ENCODE results near the gene ROBO4.

ROBO4 gene

DNA sequence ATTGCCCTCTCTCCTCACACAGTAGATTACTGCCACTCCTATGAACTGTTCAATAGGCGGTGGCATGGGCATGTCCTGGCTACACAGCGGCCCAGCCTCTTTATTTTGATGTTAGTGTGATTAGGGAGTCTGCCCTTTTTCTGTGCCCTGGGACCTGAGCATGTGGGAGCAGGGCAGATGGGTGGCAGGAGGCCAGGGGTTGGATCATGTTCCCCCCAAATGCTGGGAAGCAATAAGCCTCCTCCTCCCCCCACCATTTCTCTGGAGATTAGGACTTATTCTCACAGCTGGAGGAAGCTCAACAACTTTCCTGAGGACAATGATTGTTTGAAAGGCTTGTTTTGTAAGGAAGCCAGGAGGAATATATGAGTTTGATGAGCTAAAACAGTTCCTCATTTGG, 22.2 kb upstream of the ROBO4 start:
- in situ Hi-C loops (cut with MboI; ENCODE audit: low sequenced_read_pairs): no loop called here

DNA sequence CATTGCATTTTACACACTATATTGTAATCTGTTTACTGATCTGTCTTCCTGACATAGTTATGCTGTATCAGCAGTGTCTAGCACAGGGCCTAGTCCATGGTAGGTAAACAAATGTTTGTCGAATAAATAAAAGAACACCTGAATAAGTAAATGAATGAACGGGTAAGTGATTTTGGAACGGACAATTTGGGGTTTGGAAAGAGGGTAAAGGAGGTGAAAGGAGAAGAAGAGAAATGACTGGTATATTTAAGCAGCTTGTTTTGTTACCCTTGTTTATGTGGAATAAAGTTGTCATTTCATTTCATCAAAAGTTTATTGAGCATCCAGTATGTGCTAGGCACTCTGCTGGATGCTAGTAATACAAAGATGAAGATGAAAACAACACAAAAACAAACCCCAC, 21.3 kb upstream of the ROBO4 start, which contains the start of gene HEPN1:
TSS of gene HEPN1 (plus strand) at position 301 of the 400 bp plus-strand sequence.
- in situ Hi-C loops (cut with MboI; ENCODE audit: low sequenced_read_pairs): no loop called here

DNA sequence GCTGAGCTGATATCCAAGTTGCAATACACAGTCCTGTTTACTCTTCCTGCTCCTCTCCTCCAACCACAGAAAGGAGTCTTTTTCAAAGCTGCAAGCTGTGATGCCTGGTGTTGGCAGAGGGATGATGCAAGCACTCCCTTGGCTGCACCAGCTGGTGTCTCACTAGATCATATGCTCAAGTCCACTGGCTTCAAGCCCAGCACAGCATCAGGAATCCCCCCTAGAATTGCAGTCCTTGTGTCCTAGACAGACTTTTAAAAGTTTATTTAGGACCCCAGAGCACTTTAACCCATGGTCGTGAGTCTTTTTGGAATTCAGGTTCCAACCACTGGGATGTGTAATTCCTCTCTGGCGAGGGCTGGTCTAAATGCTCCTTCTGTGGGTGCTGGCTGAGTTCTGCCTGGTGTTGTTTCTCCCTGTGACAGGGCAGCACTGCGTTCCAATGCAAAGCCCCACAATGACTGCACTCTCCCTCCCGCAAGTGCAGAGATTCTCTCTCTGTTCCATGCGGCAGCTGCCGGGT, 19.5 kb upstream of the ROBO4 start:
- in situ Hi-C loops (cut with MboI; ENCODE audit: low sequenced_read_pairs): no loop called here

GRCh38 chr11:124916370-124916710, 18.7 kb upstream of the ROBO4 start:
- in situ Hi-C loops (cut with MboI; ENCODE audit: low sequenced_read_pairs): no loop called here

DNA sequence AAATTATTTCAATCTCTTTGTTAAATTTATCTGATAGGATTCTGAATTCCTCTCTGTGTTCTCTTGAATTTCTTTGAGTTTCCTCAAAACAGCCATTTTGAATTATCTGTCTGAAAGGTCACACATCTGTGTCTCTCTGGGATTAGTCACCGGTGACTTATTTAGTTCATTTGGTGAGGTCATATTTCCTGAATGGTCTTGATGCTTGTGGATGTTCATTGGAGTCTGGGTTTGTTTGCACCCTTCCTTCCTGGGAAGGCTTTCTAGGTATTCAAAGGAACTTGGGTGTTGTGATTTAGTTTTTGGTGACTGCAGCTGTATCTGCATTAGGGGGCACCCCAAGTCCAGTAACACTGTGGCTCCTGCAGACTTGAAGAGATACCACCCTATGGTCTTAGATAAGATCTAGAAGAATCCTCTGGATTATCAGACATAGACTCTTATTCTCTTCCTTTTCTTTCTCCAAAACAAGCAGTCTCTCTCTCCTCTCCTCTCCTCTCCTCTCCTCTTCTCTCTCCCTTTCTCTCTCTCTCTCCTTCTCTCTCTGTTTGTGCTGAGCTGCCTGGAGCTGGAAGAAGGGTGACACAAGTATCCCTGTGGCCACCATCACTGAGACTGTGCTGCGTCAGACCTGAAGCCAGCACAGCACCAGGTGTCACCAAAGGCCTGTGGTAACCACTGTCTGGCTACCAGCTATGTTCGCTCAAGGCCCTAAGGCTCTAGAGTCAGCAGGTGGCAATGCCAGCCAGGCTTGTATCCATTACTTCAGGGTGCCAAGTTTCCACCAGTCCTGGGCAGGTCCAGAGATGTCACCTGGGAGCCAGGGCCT, 18.1 kb upstream of the ROBO4 start:
- in situ Hi-C loops (cut with MboI; ENCODE audit: low sequenced_read_pairs): no loop called here

DNA sequence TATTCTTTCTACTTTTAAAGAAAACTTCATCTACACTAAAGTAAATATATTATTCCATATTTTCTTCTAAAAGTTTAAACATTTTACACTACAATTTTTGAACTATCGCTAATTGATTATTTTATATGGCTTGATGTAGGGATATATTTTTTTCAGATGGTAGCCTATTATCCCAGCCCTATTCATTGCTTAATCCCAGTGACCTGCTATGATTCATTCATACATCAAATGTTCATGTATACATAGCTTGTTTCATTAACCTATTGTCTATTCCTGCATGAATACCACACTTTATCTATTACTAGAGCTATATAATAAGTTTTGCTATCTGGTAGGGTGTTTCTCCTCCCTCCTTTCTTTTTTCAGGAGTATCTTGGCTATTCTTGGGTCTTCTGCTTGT, 5.0 kb upstream of the ROBO4 start:
- in situ Hi-C loops (cut with MboI; ENCODE audit: low sequenced_read_pairs): no loop called here

- in situ Hi-C loops (cut with MboI; ENCODE audit: low sequenced_read_pairs): no loop called here
Measured at GRCh38 chr11:124900464-124900863, 2.8 kb upstream of the ROBO4 start.

- in situ Hi-C loops (cut with MboI; ENCODE audit: low sequenced_read_pairs): no loop called here
Measured at GRCh38 chr11:124899383-124900145, 1.9 kb upstream of the ROBO4 start.

GRCh38 chr11:124898711-124899110, 1.0 kb upstream of the ROBO4 start:
- in situ Hi-C loops (cut with MboI; ENCODE audit: low sequenced_read_pairs): no loop called here

- in situ Hi-C loops (cut with MboI; ENCODE audit: low sequenced_read_pairs): no loop called here
Measured at GRCh38 chr11:124898263-124898680, 607 bp upstream of the ROBO4 start.

- in situ Hi-C loops (cut with MboI; ENCODE audit: low sequenced_read_pairs): no loop called here
Measured at GRCh38 chr11:124896821-124897391, 759 bp downstream of the ROBO4 start.

GRCh38 chr11:124896071-124896750, 1.5 kb downstream of the ROBO4 start:
- in situ Hi-C loops (cut with MboI; ENCODE audit: low sequenced_read_pairs): no loop called here

GRCh38 chr11:124895471-124895971, 2.1 kb downstream of the ROBO4 start:
- in situ Hi-C loops (cut with MboI; ENCODE audit: low sequenced_read_pairs): no loop called here

DNA sequence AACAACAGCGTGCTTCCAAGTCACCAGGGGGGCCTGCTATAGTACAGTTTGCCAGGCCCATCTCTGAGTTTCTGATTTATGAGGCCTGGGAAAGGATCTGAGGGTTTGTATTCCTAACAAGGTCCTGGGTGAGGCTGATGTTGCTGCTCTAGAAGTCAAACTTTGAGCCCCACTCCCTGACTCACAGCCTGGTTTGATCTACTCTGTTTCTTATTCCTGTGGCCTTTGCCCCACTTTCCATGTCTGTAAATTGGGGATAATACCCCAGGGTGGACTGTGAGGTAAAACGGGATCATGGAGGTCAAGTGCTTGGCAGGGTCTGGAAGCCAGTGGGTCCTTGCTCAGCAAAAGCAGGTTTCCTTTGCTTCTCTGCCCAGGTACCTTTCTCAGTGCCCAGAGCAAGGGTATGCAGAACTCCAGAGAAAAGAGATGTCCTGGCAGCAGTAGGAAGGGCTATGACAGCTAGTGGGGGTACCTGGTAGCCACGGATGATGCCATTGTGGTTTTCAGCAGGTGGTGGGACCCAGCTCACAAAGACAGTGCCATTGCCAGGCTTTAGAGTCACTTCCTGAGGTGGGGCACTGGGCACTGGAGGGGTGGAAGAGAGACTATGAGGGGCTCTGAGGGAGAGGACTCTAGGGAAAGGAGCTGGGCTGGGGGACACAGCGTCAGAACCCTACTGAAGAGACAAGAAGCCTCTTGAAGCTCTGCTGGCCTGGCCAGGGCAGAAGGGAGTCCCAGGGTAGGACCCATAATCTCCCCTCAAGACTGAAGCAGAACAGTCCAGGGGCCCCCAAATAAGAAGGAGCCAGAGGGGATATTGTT, 2.8 kb downstream of the ROBO4 start:
- in situ Hi-C loops (cut with MboI; ENCODE audit: low sequenced_read_pairs): no loop called here

DNA sequence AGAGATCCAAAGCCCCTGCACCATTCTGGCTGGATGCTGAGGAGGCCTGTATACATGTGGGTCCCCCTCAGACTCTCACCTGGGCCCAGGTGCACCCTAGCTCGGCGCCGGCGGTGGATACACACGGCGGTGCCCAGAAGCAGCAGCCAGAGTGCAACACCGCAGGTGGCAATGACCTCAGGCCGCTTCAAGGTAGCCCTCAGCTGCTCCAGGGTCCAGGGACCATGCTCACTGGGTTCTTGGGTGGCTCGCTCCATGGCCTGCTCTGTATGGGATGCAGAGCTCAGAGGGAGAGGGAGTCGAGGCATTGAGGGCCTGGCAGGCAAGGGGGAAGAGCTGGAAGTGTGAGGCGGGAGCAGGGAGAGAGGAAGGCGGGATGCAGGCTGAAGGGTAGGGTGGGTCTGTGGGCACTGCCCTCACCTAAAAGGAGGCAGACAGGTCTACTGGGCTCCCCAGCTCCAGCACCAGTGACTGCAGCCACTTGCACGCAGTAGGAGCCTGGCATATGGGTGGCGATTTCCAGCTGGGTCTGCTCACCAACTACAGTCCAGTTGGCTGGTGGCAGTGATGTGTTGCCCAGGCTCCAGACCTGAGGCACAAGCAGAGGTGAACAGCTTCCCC, 3.8 kb downstream of the ROBO4 start:
- in situ Hi-C loops (cut with MboI; ENCODE audit: low sequenced_read_pairs): no loop called here

DNA sequence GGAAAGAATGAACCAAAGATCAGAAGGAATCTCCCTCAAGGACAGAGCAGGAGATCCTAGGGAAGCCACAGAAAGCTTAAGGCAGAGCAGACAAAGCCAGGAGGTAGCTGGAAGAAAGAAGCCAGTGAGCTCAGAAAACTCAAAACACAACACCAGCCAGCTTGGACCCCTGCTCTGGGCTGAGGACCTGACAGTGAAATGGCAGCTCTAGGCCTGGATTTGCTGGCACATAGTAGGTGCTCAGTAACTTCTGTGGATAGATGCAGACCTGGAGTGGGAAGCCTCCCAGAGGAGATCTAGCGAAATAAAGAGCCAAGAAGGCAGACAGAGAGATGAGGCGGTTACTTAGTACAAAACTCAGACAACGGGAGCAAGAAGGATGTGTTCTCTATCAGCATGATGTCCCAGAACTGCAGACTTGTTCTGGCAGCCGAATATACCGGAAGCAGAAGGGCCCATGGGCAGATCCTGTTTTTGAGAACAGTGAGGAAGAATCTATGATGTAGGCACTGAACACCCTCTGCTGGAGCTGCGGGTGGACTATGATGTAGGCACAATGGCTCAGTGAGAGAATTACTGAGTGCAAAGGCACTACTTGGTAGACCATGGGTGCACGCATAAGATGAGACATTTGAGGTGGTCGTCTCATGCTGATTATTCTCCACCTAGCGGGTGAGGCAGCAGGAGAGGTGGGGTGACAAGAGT, 4.8 kb downstream of the ROBO4 start:
- in situ Hi-C loops (cut with MboI; ENCODE audit: low sequenced_read_pairs): no loop called here

DNA sequence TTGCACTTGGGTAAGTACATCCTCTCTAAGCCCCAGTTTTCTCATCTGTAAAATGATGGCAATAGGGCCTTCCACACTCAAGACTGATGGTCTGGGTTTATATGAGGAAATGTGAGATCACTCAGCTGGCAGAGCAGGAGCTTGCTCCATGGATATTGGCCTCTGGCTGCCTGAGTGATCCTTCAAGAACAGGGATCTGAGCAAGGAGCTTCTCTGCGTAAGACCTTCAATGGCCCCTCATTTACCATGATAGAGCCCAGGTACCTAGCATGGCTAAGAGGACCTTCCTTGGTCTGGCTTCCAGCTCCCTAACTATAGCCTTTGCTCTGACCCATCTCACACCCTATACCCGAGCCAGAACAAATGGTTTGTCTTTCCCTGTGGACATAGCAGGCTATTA, 5.5 kb downstream of the ROBO4 start:
- in situ Hi-C loops (cut with MboI; ENCODE audit: low sequenced_read_pairs): no loop called here

DNA sequence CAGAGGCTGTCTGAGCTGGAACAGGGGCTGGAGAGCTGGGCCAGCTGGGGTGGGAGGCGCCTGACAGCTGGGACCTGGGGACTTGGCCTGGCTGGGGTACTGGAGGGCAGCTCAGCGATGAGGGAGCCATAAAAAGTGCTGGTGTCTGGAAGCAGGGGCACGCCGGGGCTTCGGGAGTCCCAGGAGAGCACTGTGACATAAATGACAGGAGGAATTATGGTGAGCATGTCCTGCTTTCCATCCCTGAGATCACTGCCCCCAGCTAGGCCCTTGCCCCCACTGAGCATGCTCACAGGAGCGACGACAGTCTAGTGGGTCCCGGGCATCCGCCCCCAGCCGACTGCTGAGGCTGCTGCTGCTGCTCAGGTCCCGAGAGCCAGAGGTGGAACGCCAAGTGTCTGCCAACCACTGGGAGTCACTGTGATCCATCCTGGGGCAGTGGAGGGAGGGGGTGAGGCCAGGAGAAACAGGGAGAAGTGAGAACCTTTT, 6.2 kb downstream of the ROBO4 start:
- in situ Hi-C loops (cut with MboI; ENCODE audit: low sequenced_read_pairs): no loop called here
